ENCODE data around the gene TCTN1.

The TCTN1 gene

GRCh38 chr12:110684312-110684836, 70.4 kb downstream of the TCTN1 start:
- ChIA-PET CTCF (interaction anchor here (1.2 kb wide), 1 partner anchor 13 kb away, joined by 3 read pairs; no protein-coding TSS in a partner anchor), POLR2A (no interaction called here)
- no peak for DNase-seq (ENCODE audit: low read depth, low spot score)
- TF ChIP-seq CTCF (IDR thresholded peaks at IDR 0.05; ENCODE audit: insufficient read depth, low read length, missing control alignments), result no peak
- no peak overlapping the region for H3K4me3 ChIP-seq (ENCODE audit: low read depth, low read length)

GRCh38 chr12:110686294-110686903, 72.5 kb downstream of the TCTN1 start:
- CTCF ChIA-PET, result interaction anchor here (0.7 to 0.8 kb wide), 2 partner anchors 11 to 12 kb away, joined by 3 read pairs; no protein-coding TSS in a partner anchor
- DNase-seq (ENCODE audit: low read depth, low spot score), result no peak
- H3K4me3 ChIP-seq (ENCODE audit: low read depth, low read length), result no peak overlapping the region
- POLR2A ChIA-PET, result no interaction called here
- TF ChIP-seq CTCF (IDR thresholded peaks at IDR 0.05; ENCODE audit: insufficient read depth, low read length, missing control alignments), result no peak

GRCh38 chr12:110687396-110688169, 73.7 kb downstream of the TCTN1 start:
- H3K4me3 ChIP-seq (ENCODE audit: low read depth, low read length), result no peak overlapping the region
- DNase-seq (ENCODE audit: low read depth, low spot score), result no peak
- ChIA-PET POLR2A (no interaction called here), CTCF (interaction anchor here (0.8 kb wide), 1 partner anchor 12 kb away, joined by 3 read pairs; no protein-coding TSS in a partner anchor)
- no peak for TF ChIP-seq CTCF (IDR thresholded peaks at IDR 0.05; ENCODE audit: insufficient read depth, low read length, missing control alignments)

- peak within 1 kb of the TSS; percentile 58 for H3K4me3 ChIP-seq (ENCODE audit: low read depth, low read length)
- ChIA-PET CTCF (no interaction called here), POLR2A (no interaction called here)
- DNase-seq (ENCODE audit: low read depth, low spot score), result no peak
- TF ChIP-seq CTCF (IDR thresholded peaks at IDR 0.05; ENCODE audit: insufficient read depth, low read length, missing control alignments), result no peak
These were observed 74.7 kb downstream of the TCTN1 start, which contains the start of gene HVCN1 for GRCh38 chr12:110688446-110689280. HVCN1 (minus strand) TSS chr12:110689115; CDS start chr12:110683245, 5,870 bp downstream.

- POLR2A ChIA-PET, result no interaction called here
- TF ChIP-seq CTCF (IDR thresholded peaks at IDR 0.05; ENCODE audit: insufficient read depth, low read length, missing control alignments), result no peak
- DNase-seq (ENCODE audit: low read depth, low spot score), result no peak
- peak overlapping the region; percentile 58 for H3K4me3 ChIP-seq (ENCODE audit: low read depth, low read length)
- CTCF ChIA-PET, result no interaction called here
These were observed 75.6 kb downstream of the TCTN1 start for GRCh38 chr12:110689281-110690126.
